GM19351 (cell line): ENCODE measurements around the gene APBB1.
A peak's percentile ranks its signal among the peaks of the same experiment; 100 is the strongest.

Source experiments
- ATAC-seq: cut with Tn5 transposase; IDR thresholded peaks from one replicate; pipeline ENCODE4 v1.9.1; 2021; ENCODE audit warnings: mild to moderate bottlenecking, moderate library complexity; ENCODE audit not compliant: unreplicated experiment

Gene APBB1

GRCh38 chr11:6353367-6353987 lies 65.4 kb downstream of the APBB1 start:
- peak; percentile 74 for ATAC-seq

DNA sequence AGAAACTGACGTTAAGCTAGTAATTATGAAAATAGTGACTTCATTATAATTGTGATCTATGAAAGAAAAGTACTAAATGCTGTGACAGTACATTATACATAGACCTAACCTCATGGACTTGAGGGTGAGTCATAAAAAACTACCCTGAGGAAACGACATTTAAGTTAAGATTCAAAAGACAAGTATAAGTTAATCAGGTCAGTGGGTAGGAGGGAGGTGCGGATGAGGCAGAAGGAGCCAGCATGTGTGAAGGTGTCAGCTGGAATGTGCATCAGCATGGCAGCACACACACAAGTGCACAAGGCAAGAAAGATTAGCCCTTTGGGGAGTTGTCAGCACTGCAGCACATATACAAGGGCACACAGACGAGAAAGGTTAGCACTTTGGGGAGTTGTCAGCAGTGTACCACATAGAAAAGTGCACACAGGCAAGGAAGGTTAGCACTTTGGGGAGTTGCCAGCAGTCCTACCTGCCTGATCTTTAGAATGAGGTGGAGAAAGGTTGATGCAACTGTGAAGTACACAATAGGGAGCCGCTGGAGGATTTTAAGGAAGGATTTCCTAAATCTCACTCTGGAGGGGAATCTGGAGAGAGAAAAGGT lies 67.0 kb downstream of the APBB1 start:
- peak; percentile 52 for ATAC-seq

DNA sequence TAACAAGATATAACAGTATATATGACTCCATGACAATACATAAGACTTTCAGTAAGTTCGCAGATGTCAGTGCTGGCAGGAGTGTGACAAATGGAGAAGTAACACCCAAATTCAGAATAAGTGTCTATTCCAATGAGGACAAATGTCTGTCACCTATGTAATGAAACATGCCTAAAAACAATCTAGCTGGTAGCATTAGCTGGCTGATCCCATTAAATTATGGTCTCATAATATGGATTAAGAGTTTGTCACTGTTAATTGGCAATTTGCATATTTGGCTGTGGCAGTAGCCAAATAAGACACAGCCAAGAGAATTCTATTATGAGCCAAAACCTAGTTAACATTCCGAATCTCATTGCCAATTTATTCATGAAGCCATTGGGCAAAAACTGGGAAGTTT lies 68.4 kb downstream of the APBB1 start:
- no peak for ATAC-seq

GRCh38 chr11:6350043-6350442 lies 68.9 kb downstream of the APBB1 start:
- no peak for ATAC-seq

DNA sequence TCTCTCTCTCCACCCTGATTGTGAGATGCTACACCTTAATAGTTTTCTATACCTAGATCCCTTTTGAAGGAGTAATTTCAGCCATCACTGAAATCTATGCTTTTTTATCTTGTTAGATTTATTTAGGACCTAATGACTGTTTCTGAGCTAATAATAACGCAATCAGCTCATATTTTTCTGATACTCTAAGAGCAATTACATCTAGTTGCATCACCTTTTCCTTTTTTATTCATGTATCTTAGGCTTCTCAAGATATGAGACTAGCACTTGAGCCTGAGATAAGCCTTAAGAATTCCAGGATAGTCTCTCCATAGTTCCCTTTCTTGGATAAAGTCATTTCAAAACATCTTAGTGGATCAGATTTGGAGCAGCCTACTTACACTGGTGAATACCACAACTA lies 73.5 kb downstream of the APBB1 start:
- no peak for ATAC-seq
